HepG2 (cell line): ENCODE measurements around the gene CDK18. TPM values are rescaled to one million over a fixed set of nuclear protein-coding genes. Genes with fewer than 3 reads are reported as not detected.

Experiments
- BRD4 ChIP-seq: sonication (generic); formaldehyde crosslinking; IDR thresholded peaks from 2 replicates; pipeline ENCODE4 v1.4.0; 2020; ENCODE audit warnings: missing genetic modification reagents
- GLI4 ChIP-seq: sonication (generic); formaldehyde crosslinking; IDR thresholded peaks from 2 replicates; pipeline ENCODE4 v1.5.1; 2020; ENCODE audit warnings: missing genetic modification reagents, mild to moderate bottlenecking, moderate library complexity, borderline replicate concordance
- HNRNPH1 ChIP-seq: fragments of 200-400 bp; formaldehyde crosslinking; optimal IDR thresholded peaks from 2 replicates; pipeline ENCODE3; 2017; ENCODE audit warnings: mild to moderate bottlenecking, low read depth, low read length
- POLR2AphosphoS5 ChIP-seq: IDR thresholded peaks from 2 replicates; pipeline ENCODE4 v1.6.1; 2012; ENCODE audit warnings: low read depth, low read length
- PPARG ChIP-seq: conservative IDR thresholded peaks from 2 replicates; pipeline ENCODE4 v1.6.1; 2016; ENCODE audit warnings: missing biosample characterization, missing genetic modification reagents
- RAD21 ChIP-seq: fragments of 450-650 bp; formaldehyde crosslinking; IDR thresholded peaks from 2 replicates; pipeline ENCODE4 v1.5.0; 2020; ENCODE audit warnings: mild to moderate bottlenecking
- SALL2 ChIP-seq: sonication (generic); formaldehyde crosslinking; IDR thresholded peaks from 2 replicates; pipeline ENCODE4 v1.8.1; 2023; ENCODE audit warnings: mild to moderate bottlenecking, missing genetic modification reagents, inconsistent platforms
- SMC3 ChIP-seq: IDR thresholded peaks from 2 replicates; pipeline ENCODE4 v1.6.1; 2011; ENCODE audit warnings: low read length, improper control_type of control experiment
- ZBTB38 ChIP-seq: sonication (generic); formaldehyde crosslinking; IDR thresholded peaks from 2 replicates; pipeline ENCODE4 v1.5.1; 2020; ENCODE audit warnings: mild to moderate bottlenecking, missing genetic modification reagents
- ZFX ChIP-seq: sonication (generic); formaldehyde crosslinking; IDR thresholded peaks from 2 replicates; pipeline ENCODE4 v1.4.0; 2020; ENCODE audit warnings: mild to moderate bottlenecking, low read depth, missing genetic modification reagents, moderate library complexity
- ZNF501 ChIP-seq: sonication (generic); formaldehyde crosslinking; IDR thresholded peaks from 2 replicates; pipeline ENCODE4 v1.5.1; 2020; ENCODE audit warnings: mild to moderate bottlenecking, moderate library complexity, missing genetic modification reagents
- ZNF556 ChIP-seq: sonication (generic); formaldehyde crosslinking; IDR thresholded peaks from 2 replicates; pipeline ENCODE4 v1.4.0; 2020; ENCODE audit warnings: mild to moderate bottlenecking, missing genetic modification reagents, borderline replicate concordance
- ZNF598 ChIP-seq: sonication (generic); formaldehyde crosslinking; IDR thresholded peaks from 2 replicates; pipeline ENCODE4 v1.5.1; 2020; ENCODE audit warnings: mild to moderate bottlenecking, missing genetic modification reagents, borderline replicate concordance
- polyA plus RNA-seq, 8 experiments: library from polyadenylated mRNA; depleted of rRNA in 3 of 8; stranded (reverse) in 7 of 8; unstranded in 1 of 8; fragments of >200 nt; fragmentation: Illumina TruSeq in 4 of 8; extraction: Trizol in 4 of 8; gene quantifications; 2 replicates each; pipeline versions ENCODE4 v1.2.1 to v1.2.3, GENCODE V29; 2011 to 2016; ENCODE audit warnings: low read depth in 4 of 8, missing spikeins in 1 of 8, mixed read lengths in 1 of 8; ENCODE audit not compliant: insufficient read depth in 1 of 8
- total RNA-seq, 5 experiments: library from RNA; depleted of rRNA; stranded (reverse); fragments of >200 nt; fragmentation: Illumina TruSeq; extraction: Trizol; gene quantifications; 2 replicates each; pipeline ENCODE4 v1.2.3, GENCODE V29; 2016; ENCODE audit warnings: low read depth in 1 of 5
- TF ChIP-seq, protein P1 (sequence below): sonication (generic); formaldehyde crosslinking; conservative IDR thresholded peaks from 2 replicates; pipeline ENCODE4 v1.4.0; 2020; ENCODE audit warnings: missing genetic modification reagents
- TF ChIP-seq, protein P2 (sequence below): IDR thresholded peaks from 2 replicates; pipeline ENCODE4 v1.6.1; 2016; ENCODE audit warnings: mild to moderate bottlenecking
- TF ChIP-seq, protein P3 (sequence below): sonication (generic); formaldehyde crosslinking; IDR thresholded peaks from 2 replicates; pipeline ENCODE4 v1.5.1; 2020; ENCODE audit warnings: missing genetic modification reagents, mild to moderate bottlenecking, borderline replicate concordance
- TF ChIP-seq, protein P4 (sequence below): sonication (generic); formaldehyde crosslinking; IDR thresholded peaks from 2 replicates; pipeline ENCODE4 v1.4.0; 2020; ENCODE audit warnings: missing genetic modification reagents

CDK18 gene
- total and polyA plus RNA-seq, 2 of the 13 experiments (the other 11 are each of a cell fraction or from before 2014, with no cell fraction given), result 6.4 to 38.8 TPM

DNA sequence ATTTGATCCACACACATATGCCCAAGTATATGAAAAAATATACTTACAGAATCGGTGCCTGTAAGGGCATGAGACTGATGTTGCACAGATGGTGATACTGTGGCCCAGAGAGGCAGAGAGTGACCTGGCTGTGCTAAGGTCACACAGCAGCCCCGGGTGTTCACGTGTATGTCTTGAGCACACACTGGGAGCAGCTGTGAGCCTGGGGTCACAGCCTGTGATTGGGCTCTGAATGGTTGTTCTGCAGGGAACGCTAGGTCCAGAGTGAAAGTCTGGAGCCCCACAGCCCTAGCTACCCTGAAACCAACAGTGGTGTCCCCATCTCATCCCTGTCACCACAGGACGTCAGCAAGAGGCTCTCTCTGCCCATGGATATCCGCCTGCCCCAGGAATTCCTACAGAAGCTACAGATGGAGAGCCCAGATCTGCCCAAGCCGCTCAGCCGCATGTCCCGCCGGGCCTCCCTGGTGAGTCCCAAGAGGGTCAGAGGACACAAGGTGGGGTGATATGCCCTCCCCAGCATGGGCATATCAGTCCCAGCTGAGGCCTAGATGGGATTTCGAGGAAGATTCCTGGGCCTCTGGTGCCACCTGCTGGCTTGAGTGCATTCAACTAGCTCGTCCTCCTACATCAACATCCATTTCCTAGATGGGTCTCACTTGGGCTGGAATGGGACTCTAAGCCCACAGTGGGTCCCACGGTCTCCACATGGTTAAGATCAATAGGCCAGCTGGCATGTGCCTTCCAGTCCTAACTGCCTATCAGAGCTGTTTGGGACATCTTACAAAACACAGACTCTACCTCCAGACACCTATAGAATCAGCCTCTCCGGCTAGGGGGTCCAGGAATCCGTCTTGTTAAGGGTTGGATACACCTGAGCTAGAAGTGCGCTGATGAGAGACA lies 19.7 kb downstream of the CDK18 start (continued):
- TF ChIP-seq, protein P1, sequence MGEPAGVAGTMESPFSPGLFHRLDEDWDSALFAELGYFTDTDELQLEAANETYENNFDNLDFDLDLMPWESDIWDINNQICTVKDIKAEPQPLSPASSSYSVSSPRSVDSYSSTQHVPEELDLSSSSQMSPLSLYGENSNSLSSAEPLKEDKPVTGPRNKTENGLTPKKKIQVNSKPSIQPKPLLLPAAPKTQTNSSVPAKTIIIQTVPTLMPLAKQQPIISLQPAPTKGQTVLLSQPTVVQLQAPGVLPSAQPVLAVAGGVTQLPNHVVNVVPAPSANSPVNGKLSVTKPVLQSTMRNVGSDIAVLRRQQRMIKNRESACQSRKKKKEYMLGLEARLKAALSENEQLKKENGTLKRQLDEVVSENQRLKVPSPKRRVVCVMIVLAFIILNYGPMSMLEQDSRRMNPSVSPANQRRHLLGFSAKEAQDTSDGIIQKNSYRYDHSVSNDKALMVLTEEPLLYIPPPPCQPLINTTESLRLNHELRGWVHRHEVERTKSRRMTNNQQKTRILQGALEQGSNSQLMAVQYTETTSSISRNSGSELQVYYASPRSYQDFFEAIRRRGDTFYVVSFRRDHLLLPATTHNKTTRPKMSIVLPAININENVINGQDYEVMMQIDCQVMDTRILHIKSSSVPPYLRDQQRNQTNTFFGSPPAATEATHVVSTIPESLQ, result no peak
- TF ChIP-seq ZFX (peak; percentile 50), RAD21 (CRISPR knock-in tag) (peak; percentile 91), POLR2AphosphoS5 (no peak), BRD4 (no peak), ZNF598 (CRISPR knock-in tag) (peak; percentile 61; the same call in 1 of the 2 replicates), ZBTB38 (CRISPR knock-in tag) (no peak), HNRNPH1 (no peak), ZNF501 (peak; percentile 48), SALL2 (CRISPR knock-in tag) (0 out of 2 replicates have a peak, but pooled peaks have one; percentile 24), SMC3 (peak; percentile 87), ZNF556 (CRISPR knock-in tag) (no peak), PPARG (CRISPR knock-in tag) (peak; percentile 30; the same call in 1 of the 2 replicates), GLI4 (CRISPR knock-in tag) (no peak)
- TF ChIP-seq, protein P2, sequence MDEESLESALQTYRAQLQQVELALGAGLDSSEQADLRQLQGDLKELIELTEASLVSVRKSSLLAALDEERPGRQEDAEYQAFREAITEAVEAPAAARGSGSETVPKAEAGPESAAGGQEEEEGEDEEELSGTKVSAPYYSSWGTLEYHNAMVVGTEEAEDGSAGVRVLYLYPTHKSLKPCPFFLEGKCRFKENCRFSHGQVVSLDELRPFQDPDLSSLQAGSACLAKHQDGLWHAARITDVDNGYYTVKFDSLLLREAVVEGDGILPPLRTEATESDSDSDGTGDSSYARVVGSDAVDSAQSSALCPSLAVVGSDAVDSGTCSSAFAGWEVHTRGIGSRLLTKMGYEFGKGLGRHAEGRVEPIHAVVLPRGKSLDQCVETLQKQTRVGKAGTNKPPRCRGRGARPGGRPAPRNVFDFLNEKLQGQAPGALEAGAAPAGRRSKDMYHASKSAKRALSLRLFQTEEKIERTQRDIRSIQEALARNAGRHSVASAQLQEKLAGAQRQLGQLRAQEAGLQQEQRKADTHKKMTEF (CRISPR knock-in tag), result 0 out of 2 replicates have a peak, but pooled peaks have one; percentile 13
- TF ChIP-seq, protein P3, sequence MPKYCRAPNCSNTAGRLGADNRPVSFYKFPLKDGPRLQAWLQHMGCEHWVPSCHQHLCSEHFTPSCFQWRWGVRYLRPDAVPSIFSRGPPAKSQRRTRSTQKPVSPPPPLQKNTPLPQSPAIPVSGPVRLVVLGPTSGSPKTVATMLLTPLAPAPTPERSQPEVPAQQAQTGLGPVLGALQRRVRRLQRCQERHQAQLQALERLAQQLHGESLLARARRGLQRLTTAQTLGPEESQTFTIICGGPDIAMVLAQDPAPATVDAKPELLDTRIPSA (CRISPR knock-in tag), result no peak
- TF ChIP-seq, protein P4, sequence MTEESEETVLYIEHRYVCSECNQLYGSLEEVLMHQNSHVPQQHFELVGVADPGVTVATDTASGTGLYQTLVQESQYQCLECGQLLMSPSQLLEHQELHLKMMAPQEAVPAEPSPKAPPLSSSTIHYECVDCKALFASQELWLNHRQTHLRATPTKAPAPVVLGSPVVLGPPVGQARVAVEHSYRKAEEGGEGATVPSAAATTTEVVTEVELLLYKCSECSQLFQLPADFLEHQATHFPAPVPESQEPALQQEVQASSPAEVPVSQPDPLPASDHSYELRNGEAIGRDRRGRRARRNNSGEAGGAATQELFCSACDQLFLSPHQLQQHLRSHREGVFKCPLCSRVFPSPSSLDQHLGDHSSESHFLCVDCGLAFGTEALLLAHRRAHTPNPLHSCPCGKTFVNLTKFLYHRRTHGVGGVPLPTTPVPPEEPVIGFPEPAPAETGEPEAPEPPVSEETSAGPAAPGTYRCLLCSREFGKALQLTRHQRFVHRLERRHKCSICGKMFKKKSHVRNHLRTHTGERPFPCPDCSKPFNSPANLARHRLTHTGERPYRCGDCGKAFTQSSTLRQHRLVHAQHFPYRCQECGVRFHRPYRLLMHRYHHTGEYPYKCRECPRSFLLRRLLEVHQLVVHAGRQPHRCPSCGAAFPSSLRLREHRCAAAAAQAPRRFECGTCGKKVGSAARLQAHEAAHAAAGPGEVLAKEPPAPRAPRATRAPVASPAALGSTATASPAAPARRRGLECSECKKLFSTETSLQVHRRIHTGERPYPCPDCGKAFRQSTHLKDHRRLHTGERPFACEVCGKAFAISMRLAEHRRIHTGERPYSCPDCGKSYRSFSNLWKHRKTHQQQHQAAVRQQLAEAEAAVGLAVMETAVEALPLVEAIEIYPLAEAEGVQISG (CRISPR knock-in tag), result 0 out of 2 replicates have a peak, but pooled peaks have one; percentile 40
